Measurements from ENCODE around the gene GOLGA7B.

DNA sequence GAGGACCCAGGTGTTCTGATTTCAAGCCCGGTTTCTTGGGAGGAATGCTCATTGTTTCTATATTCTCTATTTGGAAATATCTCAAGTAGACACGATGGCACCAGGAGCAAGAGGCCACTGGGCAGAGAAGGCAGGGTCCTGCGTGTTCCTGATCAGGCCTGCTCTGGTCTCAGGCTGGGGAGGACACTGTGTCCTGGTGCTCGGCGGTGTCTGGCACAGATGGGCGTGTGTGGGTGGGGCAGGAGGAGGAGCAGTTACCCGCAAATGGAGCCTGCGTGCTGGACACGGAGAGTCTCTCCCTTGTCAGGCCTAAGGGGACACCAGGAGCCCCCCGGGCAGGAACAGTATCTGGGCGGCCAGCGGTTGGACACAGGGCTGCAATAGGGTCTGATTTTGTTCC is 25.9 kb upstream of the GOLGA7B start:
- TF ChIP-seq CTCF (IDR thresholded peaks at IDR 0.05) (no peak), TCF7L2 (IDR thresholded peaks at IDR 0.05; ENCODE audit: low read depth, low read length) (no peak)
